Esophagus muscularis mucosa (tissue), 4 donors: ENCODE data around the gene SLC6A11. TPM values are rescaled to one million over a fixed set of nuclear protein-coding genes. Genes with fewer than 3 reads are reported as not detected.

Experiments
- DNase-seq: peaks from one replicate; pipeline ENCODE4 v3.0.0-alpha.2; 2017; ENCODE audit errors: extremely low spot score
- H3K27ac ChIP-seq, 4 donors: fragments of 200-600 bp; sonication (generic); replicated peaks in 1 of 4; 1 replicate in 3 of 4; 2 replicates in 1 of 4; pipeline ENCODE4 v1.5.1; 2016 to 2019; ENCODE audit warnings: mild to moderate bottlenecking in 1 of 4
- H3K27me3 ChIP-seq, 4 donors: fragments of 200-600 bp; sonication (generic); one replicate each; pipeline versions ENCODE4 v1.5.1 to v1.6.0; 2016 to 2019
- H3K36me3 ChIP-seq, 4 donors: fragments of 200-600 bp; sonication (generic); one replicate each; pipeline ENCODE4 v1.5.1; 2016 to 2019
- H3K4me1 ChIP-seq, 4 donors: fragments of 200-600 bp; sonication (generic); one replicate each; pipeline ENCODE4 v1.5.1; 2016 to 2019
- H3K4me3 ChIP-seq, 4 donors: fragments of 200-600 bp; sonication (generic); 1 replicate in 2 of 4; 2 replicates in 2 of 4; pipeline ENCODE4 v1.5.1; 2016 to 2019; ENCODE audit warnings: mild to moderate bottlenecking in 4 of 4, moderate library complexity in 1 of 4
- H3K9me3 ChIP-seq, 4 donors: fragments of 200-600 bp; sonication (generic); 1 replicate in 3 of 4; 2 replicates in 1 of 4; pipeline ENCODE4 v1.5.1; 2016 to 2019
- EP300 ChIP-seq: sonication (generic); formaldehyde crosslinking; IDR thresholded peaks from one replicate; pipeline ENCODE4 v1.6.1; 2017; ENCODE audit warnings: antibody characterized with exemption
- POLR2A ChIP-seq: fragments of 450-650 bp; IDR thresholded peaks from one replicate; pipeline ENCODE4 v1.6.1; 2017; ENCODE audit warnings: antibody characterized with exemption, moderate library complexity, mild to moderate bottlenecking, low read depth
- POLR2AphosphoS5 ChIP-seq, 2 donors: sonication (generic); formaldehyde crosslinking; IDR thresholded peaks; one replicate each; pipeline ENCODE4 v1.6.1; 2017; ENCODE audit warnings: antibody characterized with exemption in 2 of 2
- WGBS: methylation state at CpG from one replicate; pipeline ENCODE4 v1.1.5; 2018; 5-methylcytosine and 5-hydroxymethylcytosine counted together
- intact Hi-C: fragments of 100-400 bp; cut with DNase I; formaldehyde crosslinking; loops from one replicate; pipeline ENCODE4 v1.15.1; 2023
- total RNA-seq, 4 donors: library from RNA; depleted of rRNA; stranded (reverse); fragments of >200 nt; gene quantifications; one replicate each; pipeline versions ENCODE4 v1.1.0 to v1.2.1, GENCODE V29; 2016
- TF ChIP-seq, protein P1 (sequence below), 3 experiments: fragments of 200-600 bp in 2 of 3; fragments of 450-650 bp in 1 of 3; sonication (generic) in 2 of 3; IDR thresholded peaks; one replicate each; pipeline ENCODE4 v1.5.1; 2017 to 2019; ENCODE audit warnings: antibody characterized with exemption in 3 of 3, mild to moderate bottlenecking in 2 of 3, moderate library complexity in 1 of 3

Gene SLC6A11
- total RNA-seq, 4 donors from 2014 or later, result not detected

DNA sequence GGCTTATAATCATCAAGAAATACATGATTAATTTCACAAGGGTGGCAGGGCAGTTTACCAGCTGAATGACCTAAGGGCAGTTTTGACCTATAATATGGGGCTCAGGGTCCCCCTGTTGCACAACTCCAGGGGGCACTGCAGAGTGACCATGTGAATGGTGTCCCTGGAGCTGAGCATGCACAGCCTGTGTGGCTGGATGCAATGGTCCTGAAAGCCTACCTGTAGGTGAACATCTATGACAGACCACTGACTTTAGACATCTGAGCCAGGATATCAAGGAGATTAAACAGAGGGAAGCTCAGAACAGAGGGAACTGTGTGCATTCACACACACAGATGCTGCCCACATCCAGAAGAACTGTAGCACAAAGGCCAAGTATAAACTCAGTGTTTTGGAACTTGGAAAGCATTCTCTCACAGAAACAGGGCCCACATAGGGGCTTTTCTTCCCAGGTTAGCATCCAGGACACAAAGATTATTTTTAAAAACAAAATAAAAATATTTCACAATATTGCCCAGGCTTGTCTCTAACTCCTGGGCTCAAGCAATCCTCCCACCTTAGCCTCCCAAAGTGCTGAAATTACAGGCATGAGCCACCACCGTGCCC is 7.8 kb upstream of the SLC6A11 start:
- no peaks in the 10 kb centered on the region for H3K36me3 ChIP-seq
- TF ChIP-seq POLR2A, result no peak
- TF ChIP-seq, protein P1, sequence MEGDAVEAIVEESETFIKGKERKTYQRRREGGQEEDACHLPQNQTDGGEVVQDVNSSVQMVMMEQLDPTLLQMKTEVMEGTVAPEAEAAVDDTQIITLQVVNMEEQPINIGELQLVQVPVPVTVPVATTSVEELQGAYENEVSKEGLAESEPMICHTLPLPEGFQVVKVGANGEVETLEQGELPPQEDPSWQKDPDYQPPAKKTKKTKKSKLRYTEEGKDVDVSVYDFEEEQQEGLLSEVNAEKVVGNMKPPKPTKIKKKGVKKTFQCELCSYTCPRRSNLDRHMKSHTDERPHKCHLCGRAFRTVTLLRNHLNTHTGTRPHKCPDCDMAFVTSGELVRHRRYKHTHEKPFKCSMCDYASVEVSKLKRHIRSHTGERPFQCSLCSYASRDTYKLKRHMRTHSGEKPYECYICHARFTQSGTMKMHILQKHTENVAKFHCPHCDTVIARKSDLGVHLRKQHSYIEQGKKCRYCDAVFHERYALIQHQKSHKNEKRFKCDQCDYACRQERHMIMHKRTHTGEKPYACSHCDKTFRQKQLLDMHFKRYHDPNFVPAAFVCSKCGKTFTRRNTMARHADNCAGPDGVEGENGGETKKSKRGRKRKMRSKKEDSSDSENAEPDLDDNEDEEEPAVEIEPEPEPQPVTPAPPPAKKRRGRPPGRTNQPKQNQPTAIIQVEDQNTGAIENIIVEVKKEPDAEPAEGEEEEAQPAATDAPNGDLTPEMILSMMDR (IDR thresholded peaks at IDR 0.05), result no peak
- no peak for TF ChIP-seq POLR2AphosphoS5 (IDR thresholded peaks at IDR 0.05)
- TF ChIP-seq EP300, result no peak
- no peaks in the 10 kb centered on the region for H3K9me3 ChIP-seq
- 72% methylated on average over 1 of the region's 1 CpG for WGBS
- peaks cover 0 to 31% (median 0%) of the 10 kb centered on the region in 4 donors for H3K27me3 ChIP-seq
- H3K4me3 ChIP-seq, result no peak overlapping the region
- intact Hi-C loops, result no loop called here
- no peak overlapping the region for H3K27ac ChIP-seq
- DNase-seq, result peak; percentile 64
- no peaks in the 10 kb centered on the region for H3K4me1 ChIP-seq

DNA sequence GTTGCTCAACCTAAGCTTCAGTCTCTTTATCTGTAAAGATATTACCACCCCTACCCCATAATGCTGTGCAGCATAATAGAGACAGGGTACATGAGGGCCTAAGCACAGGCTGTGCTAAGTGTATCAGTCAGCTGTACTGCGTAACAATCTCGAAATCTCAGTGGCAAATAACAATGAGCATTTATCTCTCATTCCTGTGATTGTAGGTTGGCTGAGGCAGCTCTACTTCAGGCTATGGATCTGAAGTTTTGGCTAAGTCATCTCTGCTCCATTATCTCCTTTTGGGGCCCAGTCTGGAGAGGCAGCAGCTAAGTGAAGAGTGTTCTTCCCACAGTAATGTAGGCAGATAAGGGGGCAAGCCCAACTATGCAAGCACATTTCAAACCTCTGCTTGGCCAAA is 7.1 kb upstream of the SLC6A11 start:
- 89% methylated on average over 2 of the region's 2 CpGs for WGBS
- TF ChIP-seq, protein P1 (IDR thresholded peaks at IDR 0.05), result no peak
- no peak for TF ChIP-seq EP300
- TF ChIP-seq POLR2AphosphoS5 (IDR thresholded peaks at IDR 0.05), result no peak
- no peak for TF ChIP-seq POLR2A
- H3K4me3 ChIP-seq, result no peak overlapping the region
- peaks cover 0 to 31% (median 0%) of the 10 kb centered on the region in 4 donors for H3K27me3 ChIP-seq
- no peak overlapping the region for H3K27ac ChIP-seq
- intact Hi-C loops, result no loop called here
- H3K4me1 ChIP-seq, result no peaks in the 10 kb centered on the region
- no peaks in the 10 kb centered on the region for H3K36me3 ChIP-seq
- peak; percentile 79 for DNase-seq
- no peaks in the 10 kb centered on the region for H3K9me3 ChIP-seq

DNA sequence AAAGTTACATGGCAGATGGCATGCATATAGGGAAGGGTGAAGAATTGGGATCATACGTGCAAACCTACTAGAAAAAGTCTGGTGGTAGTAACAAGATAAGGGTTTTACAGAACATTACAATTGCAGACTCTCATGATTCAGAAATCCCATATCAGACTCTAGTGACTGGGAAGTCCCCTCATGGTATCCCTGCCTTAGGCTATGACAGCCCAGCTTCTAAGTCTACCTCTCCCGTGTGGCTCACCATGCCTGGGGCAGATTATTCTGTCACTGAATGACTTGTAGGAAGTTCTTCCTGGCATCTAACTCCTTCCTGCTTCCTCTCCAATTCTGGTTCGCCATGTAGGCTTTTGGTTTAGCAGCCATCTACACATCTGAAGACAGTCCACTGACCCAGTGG is 5.7 kb upstream of the SLC6A11 start:
- no peaks in the 10 kb centered on the region for H3K4me1 ChIP-seq
- WGBS, result 81% methylated on average over 3 of the region's 3 CpGs

DNA sequence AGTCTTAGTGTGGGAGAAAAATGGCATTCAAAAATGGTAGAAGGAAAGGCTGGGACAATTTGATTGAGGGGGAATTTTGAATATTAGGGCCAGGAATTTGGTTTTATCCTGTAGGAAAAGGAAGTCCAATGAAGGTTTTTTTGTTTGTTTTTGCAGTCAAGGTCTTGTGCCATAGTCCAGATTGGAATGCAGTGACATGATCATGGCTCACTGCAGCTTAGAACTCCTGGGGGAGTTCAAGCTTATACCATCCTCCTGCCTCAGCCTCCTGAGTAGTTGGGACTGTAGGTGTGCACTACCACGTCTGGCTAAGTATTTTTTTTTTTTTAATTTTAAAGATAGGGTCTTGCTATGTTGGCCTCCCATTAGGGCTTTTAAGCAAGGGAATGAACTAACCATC is 2.6 kb upstream of the SLC6A11 start:
- H3K27ac ChIP-seq, result no peak overlapping the region
- H3K27me3 ChIP-seq, result peaks cover 0 to 54% (median 9%) of the 10 kb centered on the region in 4 donors
- H3K4me1 ChIP-seq, result peaks cover 4 to 12% (median 11%) of the 10 kb centered on the region in 4 donors
- TF ChIP-seq POLR2A, result no peak
- TF ChIP-seq EP300, result no peak
- TF ChIP-seq, protein P1 (IDR thresholded peaks at IDR 0.05), result no peak
- no peak for TF ChIP-seq POLR2AphosphoS5 (IDR thresholded peaks at IDR 0.05)
- no peak overlapping the region for H3K4me3 ChIP-seq
- H3K36me3 ChIP-seq, result no peaks in the 10 kb centered on the region
- WGBS, result 24% methylated on average over 1 of the region's 1 CpG
- intact Hi-C loops, result no loop called here
- no peak for DNase-seq
- no peaks in the 10 kb centered on the region for H3K9me3 ChIP-seq

More for the DNA sequence above, 5.7 kb upstream of the SLC6A11 start:
- Histone ChIP-seq H3K36me3 (no peaks in the 10 kb centered on the region), H3K4me3 (no peak overlapping the region), H3K9me3 (no peaks in the 10 kb centered on the region), H3K27me3 (peaks cover 0 to 43% (median 0%) of the 10 kb centered on the region in 4 donors), H3K27ac (no peak overlapping the region)
- DNase-seq, result peak; percentile 70
- no peak for TF ChIP-seq POLR2A
- no peak for TF ChIP-seq EP300
- no peak for TF ChIP-seq POLR2AphosphoS5 (IDR thresholded peaks at IDR 0.05)
- TF ChIP-seq, protein P1 (IDR thresholded peaks at IDR 0.05), result no peak
- intact Hi-C loops, result no loop called here

DNA sequence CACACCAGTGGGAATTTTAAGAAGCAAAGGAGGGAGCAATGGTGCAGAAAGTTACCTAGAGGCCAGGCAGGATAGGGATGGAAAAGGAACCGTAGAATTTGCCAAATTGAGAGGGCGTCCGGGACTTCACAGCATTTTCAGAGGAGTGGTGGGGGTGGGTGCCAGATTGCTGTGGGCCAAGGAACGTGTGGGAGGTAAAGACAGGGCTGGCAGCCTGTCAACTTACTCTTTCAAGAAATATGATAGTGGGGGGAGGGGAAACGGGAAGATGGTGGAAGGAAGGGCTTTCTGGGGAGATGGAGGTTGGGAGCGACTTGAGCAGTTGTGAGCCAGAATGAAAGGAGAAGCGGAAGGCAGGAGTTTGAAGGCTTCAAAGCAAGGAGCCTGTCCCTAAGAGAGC is 1.4 kb upstream of the SLC6A11 start:
- no peak overlapping the region for H3K27ac ChIP-seq
- H3K36me3 ChIP-seq, result no peaks in the 10 kb centered on the region
- intact Hi-C loops, result no loop called here
- H3K4me1 ChIP-seq, result peaks cover 4 to 12% (median 11%) of the 10 kb centered on the region in 4 donors
- peaks cover 0 to 54% (median 9%) of the 10 kb centered on the region in 4 donors for H3K27me3 ChIP-seq
- H3K9me3 ChIP-seq, result no peaks in the 10 kb centered on the region
- no peak overlapping the region for H3K4me3 ChIP-seq
- no peak for DNase-seq
- 69% methylated on average over 7 of the region's 7 CpGs for WGBS
- TF ChIP-seq POLR2AphosphoS5 (IDR thresholded peaks at IDR 0.05) (no peak), EP300 (no peak), POLR2A (no peak)
- TF ChIP-seq, protein P1 (IDR thresholded peaks at IDR 0.05), result no peak
